ENCODE data around the gene GAL3ST2. TPM values are rescaled to one million over a fixed set of nuclear protein-coding genes. Genes with fewer than 3 reads are reported as not detected.

The GAL3ST2 gene
- not detected in 2 replicates for total RNA-seq

GRCh38 chr2:241776336-241777169, at the start of gene GAL3ST2:
TSS of gene GAL3ST2 (plus strand) at chr2:241776822. CDS start at chr2:241776956, 134 bp downstream.

GRCh38 chr2:241734467-241735208, 42.0 kb upstream of the GAL3ST2 start, which contains the start of gene D2HGDH:
TSS of gene D2HGDH (plus strand) at chr2:241734630. CDS start at chr2:241735225, 595 bp downstream.

GRCh38 chr2:241808721-241809382, 32.2 kb downstream of the GAL3ST2 start, which contains the start of gene NEU4:
TSS of gene NEU4 (plus strand) at chr2:241809193. CDS start at chr2:241814485, 5,292 bp downstream.

Other genes with a start within 250 kb of the GAL3ST2 start
- 23.8 and 48.5 TPM in 2 replicates for gene BOK, start 218.1 kb upstream of the GAL3ST2 start, total RNA-seq
- gene THAP4, start 139.7 kb upstream of the GAL3ST2 start, total RNA-seq = 33.7 and 34.5 TPM in 2 replicates
- 55.7 and 68.6 TPM in 2 replicates for gene ATG4B, start 139.1 kb upstream of the GAL3ST2 start, total RNA-seq
- gene DTYMK, start 90.0 kb upstream of the GAL3ST2 start, total RNA-seq = 17.9 and 19.9 TPM in 2 replicates
- gene ING5, start 74.8 kb upstream of the GAL3ST2 start, total RNA-seq = 18.4 and 19.2 TPM in 2 replicates
- gene D2HGDH, start 42.2 kb upstream of the GAL3ST2 start, total RNA-seq = 10.3 and 10.8 TPM in 2 replicates
- under 0.01 TPM in 1 of 2 replicates, not detected in the other for gene NEU4, start 32.4 kb downstream of the GAL3ST2 start, total RNA-seq
- gene PDCD1, start 82.1 kb downstream of the GAL3ST2 start, total RNA-seq = under 0.01 TPM in 1 of 2 replicates, not detected in the other
- not detected in 2 replicates for gene RTP5, start 92.9 kb downstream of the GAL3ST2 start, total RNA-seq

All from dermis lymphatic vessel endothelial cell (primary cell).